ENCODE measurements around the gene VGLL3. TPM values are rescaled to one million over a fixed set of nuclear protein-coding genes. Genes with fewer than 3 reads are reported as not detected.
"Not testable (repeated sequence)": the region's sequence is repeated elsewhere in the genome, so short reads cannot be mapped to it uniquely, and the experiment has no call there.

VGLL3 gene, protein sequence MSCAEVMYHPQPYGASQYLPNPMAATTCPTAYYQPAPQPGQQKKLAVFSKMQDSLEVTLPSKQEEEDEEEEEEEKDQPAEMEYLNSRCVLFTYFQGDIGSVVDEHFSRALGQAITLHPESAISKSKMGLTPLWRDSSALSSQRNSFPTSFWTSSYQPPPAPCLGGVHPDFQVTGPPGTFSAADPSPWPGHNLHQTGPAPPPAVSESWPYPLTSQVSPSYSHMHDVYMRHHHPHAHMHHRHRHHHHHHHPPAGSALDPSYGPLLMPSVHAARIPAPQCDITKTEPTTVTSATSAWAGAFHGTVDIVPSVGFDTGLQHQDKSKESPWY
- not detected for polyA plus RNA-seq (2012; ENCODE audit: low read depth, missing spikeins)

- peak; percentile 7 for DNase-seq (ENCODE audit: insufficient read length, low spot score)
- no peak for FAIRE-seq
- TF ChIP-seq TAF1 (IDR thresholded peaks at IDR 0.05; ENCODE audit: low read depth, low read length) (no peak), POU2F2 (IDR thresholded peaks at IDR 0.05; ENCODE audit: low read depth, low read length) (no peak), POLR2AphosphoS5 (IDR thresholded peaks at IDR 0.05; ENCODE audit: low read depth, low read length) (no peak), PAX5 (IDR thresholded peaks at IDR 0.05; ENCODE audit: insufficient read depth, low read length, severe bottlenecking) (no peak), POLR2A (IDR thresholded peaks at IDR 0.05; ENCODE audit: low read depth, low read length) (no peak), SPI1 (IDR thresholded peaks at IDR 0.05; ENCODE audit: low read depth, low read length) (no peak)
Observed at GRCh38 chr3:86990734-86991481, at the start of gene VGLL3. VGLL3 (minus strand) TSS chr3:86991149; CDS start chr3:86990743, 406 bp downstream.

GRCh38 chr3:87037652-87038051 lies 46.7 kb upstream of the VGLL3 start:
- FAIRE-seq (no peak), DNase-seq (ENCODE audit: insufficient read length, low spot score) (no peak)
- TF ChIP-seq TAF1 (IDR thresholded peaks at IDR 0.05; ENCODE audit: low read depth, low read length) = no peak
- no peak for TF ChIP-seq PAX5 (IDR thresholded peaks at IDR 0.05; ENCODE audit: insufficient read depth, low read length, severe bottlenecking)
- no peak for TF ChIP-seq POU2F2 (IDR thresholded peaks at IDR 0.05; ENCODE audit: low read depth, low read length)
- TF ChIP-seq SPI1 (IDR thresholded peaks at IDR 0.05; ENCODE audit: low read depth, low read length) = no peak
- no peak for TF ChIP-seq POLR2AphosphoS5 (IDR thresholded peaks at IDR 0.05; ENCODE audit: low read depth, low read length)
- no peak for TF ChIP-seq POLR2A (IDR thresholded peaks at IDR 0.05; ENCODE audit: low read depth, low read length)

GRCh38 chr3:87036671-87037070 lies 45.7 kb upstream of the VGLL3 start:
- FAIRE-seq = no peak

GRCh38 chr3:87035339-87035738 lies 44.4 kb upstream of the VGLL3 start:
- TF ChIP-seq TAF1 (IDR thresholded peaks at IDR 0.05; ENCODE audit: low read depth, low read length) (no peak), POLR2AphosphoS5 (IDR thresholded peaks at IDR 0.05; ENCODE audit: low read depth, low read length) (no peak), PAX5 (IDR thresholded peaks at IDR 0.05; ENCODE audit: insufficient read depth, low read length, severe bottlenecking) (no peak), POU2F2 (IDR thresholded peaks at IDR 0.05; ENCODE audit: low read depth, low read length) (no peak), SPI1 (IDR thresholded peaks at IDR 0.05; ENCODE audit: low read depth, low read length) (no peak), POLR2A (IDR thresholded peaks at IDR 0.05; ENCODE audit: low read depth, low read length) (no peak)
- FAIRE-seq = no peak

More at GRCh38 chr3:87036671-87037070, 45.7 kb upstream of the VGLL3 start:
- no peak for DNase-seq (ENCODE audit: insufficient read length, low spot score)
- TF ChIP-seq PAX5 (IDR thresholded peaks at IDR 0.05; ENCODE audit: insufficient read depth, low read length, severe bottlenecking) = no peak
- no peak for TF ChIP-seq TAF1 (IDR thresholded peaks at IDR 0.05; ENCODE audit: low read depth, low read length)
- TF ChIP-seq SPI1 (IDR thresholded peaks at IDR 0.05; ENCODE audit: low read depth, low read length) = no peak
- no peak for TF ChIP-seq POU2F2 (IDR thresholded peaks at IDR 0.05; ENCODE audit: low read depth, low read length)
- no peak for TF ChIP-seq POLR2A (IDR thresholded peaks at IDR 0.05; ENCODE audit: low read depth, low read length)
- TF ChIP-seq POLR2AphosphoS5 (IDR thresholded peaks at IDR 0.05; ENCODE audit: low read depth, low read length) = no peak

DNA sequence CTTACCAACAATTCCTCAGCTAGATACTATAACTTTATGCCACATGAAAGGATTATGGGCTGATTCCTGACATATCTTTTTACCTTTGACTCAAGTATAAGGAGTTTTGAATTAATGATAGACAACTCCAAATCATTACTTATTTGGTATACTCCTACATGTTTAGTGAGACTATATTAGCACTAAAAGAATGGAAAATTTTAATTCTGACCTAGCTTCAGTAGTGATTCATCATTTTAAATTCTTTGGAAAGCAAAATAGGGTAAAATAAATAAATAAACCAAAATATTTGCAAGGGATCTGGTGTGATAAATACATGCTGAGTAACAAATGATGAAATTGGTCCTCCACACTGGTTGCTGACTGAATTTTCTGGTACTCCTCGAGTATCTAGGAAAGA lies 42.3 kb upstream of the VGLL3 start:
- TF ChIP-seq PAX5 (IDR thresholded peaks at IDR 0.05; ENCODE audit: insufficient read depth, low read length, severe bottlenecking) (no peak), POLR2A (IDR thresholded peaks at IDR 0.05; ENCODE audit: low read depth, low read length) (no peak), SPI1 (IDR thresholded peaks at IDR 0.05; ENCODE audit: low read depth, low read length) (no peak), POU2F2 (IDR thresholded peaks at IDR 0.05; ENCODE audit: low read depth, low read length) (no peak), TAF1 (IDR thresholded peaks at IDR 0.05; ENCODE audit: low read depth, low read length) (no peak), POLR2AphosphoS5 (IDR thresholded peaks at IDR 0.05; ENCODE audit: low read depth, low read length) (no peak)
- FAIRE-seq = no peak

More at GRCh38 chr3:87035339-87035738, 44.4 kb upstream of the VGLL3 start:
- no peak for DNase-seq (ENCODE audit: insufficient read length, low spot score)

DNA sequence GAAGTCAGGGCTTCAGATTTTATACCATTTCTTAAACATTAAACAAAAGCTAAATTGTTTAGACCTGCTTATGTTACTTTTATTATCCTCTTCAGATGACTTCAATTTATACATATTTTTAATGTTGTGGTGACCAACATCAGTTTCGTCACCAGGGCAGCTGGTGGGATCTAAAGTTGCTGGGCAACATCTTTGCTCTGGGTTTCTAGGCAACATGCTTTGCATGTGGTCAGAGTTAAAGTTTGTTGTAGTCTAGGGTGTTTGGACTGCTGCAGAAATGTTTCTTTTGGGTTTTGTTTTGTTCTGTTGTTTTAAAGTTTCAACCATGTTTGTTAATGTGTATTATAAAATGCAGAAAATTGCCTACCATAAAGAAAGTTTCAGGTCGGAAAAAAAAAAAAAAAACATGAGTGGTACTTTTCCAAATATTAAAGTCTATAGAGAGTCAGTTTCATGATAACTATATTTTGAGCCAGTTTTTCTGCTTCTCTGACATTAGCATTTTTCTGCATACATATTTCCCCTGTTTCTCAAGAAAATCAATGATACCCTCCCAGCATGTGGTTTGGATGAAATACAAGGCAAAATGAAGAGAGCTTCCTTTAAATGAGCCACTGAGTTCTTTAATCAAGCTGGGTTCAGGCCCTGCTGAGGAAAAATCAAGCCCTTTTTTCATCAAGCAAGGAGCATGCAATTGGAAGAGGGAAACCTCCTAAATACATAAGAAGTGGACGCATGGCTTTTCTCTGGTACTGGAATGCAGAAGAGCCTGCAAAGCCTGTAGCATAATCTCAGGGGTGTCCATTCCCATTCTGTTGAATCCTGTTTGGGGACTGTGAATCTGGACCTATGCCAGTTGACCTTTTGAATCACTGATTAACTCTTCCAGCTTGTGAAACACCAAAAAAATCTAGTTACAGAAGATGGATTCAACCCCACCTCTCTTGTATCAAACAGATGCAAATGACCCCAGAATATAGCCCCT lies 35.0 kb upstream of the VGLL3 start:
- FAIRE-seq (no peak), DNase-seq (ENCODE audit: insufficient read length, low spot score) (no peak)
- no peak for TF ChIP-seq POU2F2 (IDR thresholded peaks at IDR 0.05; ENCODE audit: low read depth, low read length)
- no peak for TF ChIP-seq POLR2AphosphoS5 (IDR thresholded peaks at IDR 0.05; ENCODE audit: low read depth, low read length)
- no peak for TF ChIP-seq POLR2A (IDR thresholded peaks at IDR 0.05; ENCODE audit: low read depth, low read length)
- TF ChIP-seq TAF1 (IDR thresholded peaks at IDR 0.05; ENCODE audit: low read depth, low read length) = no peak
- TF ChIP-seq SPI1 (IDR thresholded peaks at IDR 0.05; ENCODE audit: low read depth, low read length) = no peak
- TF ChIP-seq PAX5 (IDR thresholded peaks at IDR 0.05; ENCODE audit: insufficient read depth, low read length, severe bottlenecking) = no peak

More for the DNA sequence above, 42.3 kb upstream of the VGLL3 start:
- no peak for DNase-seq (ENCODE audit: insufficient read length, low spot score)

DNA sequence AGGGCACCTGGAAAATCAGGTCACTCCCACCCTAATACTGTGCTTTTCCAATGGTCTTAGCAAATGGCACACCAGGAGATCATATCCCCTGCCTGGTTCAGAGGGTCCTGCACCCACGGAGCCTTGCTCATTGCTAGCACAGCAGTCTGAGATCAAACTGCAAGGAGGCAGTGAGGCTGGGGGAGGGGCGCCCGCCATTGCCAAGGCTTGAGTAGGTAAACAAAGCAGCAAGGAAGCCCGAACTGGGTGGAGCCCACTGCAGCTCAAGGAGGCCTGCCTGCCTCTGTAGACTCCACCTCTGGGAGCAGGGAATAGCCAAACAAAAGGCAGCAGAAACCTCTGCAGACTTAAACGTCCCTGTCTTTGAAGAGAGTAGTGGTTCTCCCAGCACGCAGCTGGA lies 26.4 kb upstream of the VGLL3 start:
- FAIRE-seq; DNase-seq (ENCODE audit: insufficient read length, low spot score): not testable (repeated sequence)

GRCh38 chr3:87009271-87009670 lies 18.3 kb upstream of the VGLL3 start:
- DNase-seq (ENCODE audit: insufficient read length, low spot score) (no peak), FAIRE-seq (no peak)
- TF ChIP-seq POLR2AphosphoS5 (IDR thresholded peaks at IDR 0.05; ENCODE audit: low read depth, low read length) (no peak), POU2F2 (IDR thresholded peaks at IDR 0.05; ENCODE audit: low read depth, low read length) (no peak), POLR2A (IDR thresholded peaks at IDR 0.05; ENCODE audit: low read depth, low read length) (no peak), SPI1 (IDR thresholded peaks at IDR 0.05; ENCODE audit: low read depth, low read length) (no peak), PAX5 (IDR thresholded peaks at IDR 0.05; ENCODE audit: insufficient read depth, low read length, severe bottlenecking) (no peak), TAF1 (IDR thresholded peaks at IDR 0.05; ENCODE audit: low read depth, low read length) (no peak)

Data from GM12891 (cell line).